Lung (tissue), 12 donors: ENCODE data around the gene CX3CL1. TPM values are rescaled to one million over a fixed set of nuclear protein-coding genes. Genes with fewer than 3 reads are reported as not detected.

Source experiments
- ATAC-seq: fragments of 200-7000 bp; cut with Tn5 transposase; one replicate; pipeline ENCODE4 v1.9.1; 2020; ENCODE audit warnings: moderate number of reproducible peaks; ENCODE audit not compliant: insufficient read depth, low FRiP score
- DNase-seq, 3 donors: peaks; one replicate each; pipeline ENCODE4 v3.0.0-alpha.2; 2013 to 2017
- H3K27ac ChIP-seq, 2 donors: one replicate each; pipeline ENCODE4 v1.5.1; 2013; ENCODE audit warnings: mild to moderate bottlenecking in 2 of 2, moderate library complexity in 2 of 2, control low read depth in 1 of 2, inconsistent platforms in 1 of 2, low read depth in 1 of 2, low read length in 1 of 2
- H3K27me3 ChIP-seq, 3 donors: one replicate each; pipeline ENCODE4 v1.5.1; 2013; ENCODE audit warnings: low read length in 2 of 3; ENCODE audit not compliant: control insufficient read depth in 3 of 3, insufficient read depth in 3 of 3
- H3K36me3 ChIP-seq, 4 donors: one replicate each; pipeline ENCODE4 v1.5.1; 2013; ENCODE audit warnings: low read length in 4 of 4, mild to moderate bottlenecking in 1 of 4, moderate library complexity in 1 of 4; ENCODE audit not compliant: control insufficient read depth in 4 of 4, insufficient read depth in 4 of 4
- H3K4me1 ChIP-seq, 5 donors: one replicate each; pipeline ENCODE4 v1.5.1; 2013; ENCODE audit warnings: low read length in 5 of 5, mild to moderate bottlenecking in 2 of 5, moderate library complexity in 1 of 5; ENCODE audit not compliant: control insufficient read depth in 5 of 5, insufficient read depth in 5 of 5
- H3K4me3 ChIP-seq: one replicate; pipeline ENCODE4 v1.5.1; 2013; ENCODE audit warnings: mild to moderate bottlenecking, control low read depth, moderate library complexity
- H3K9ac ChIP-seq, 2 donors: one replicate each; pipeline ENCODE4 v1.5.1; 2013; ENCODE audit warnings: low read length in 2 of 2, control low read depth in 1 of 2; ENCODE audit not compliant: insufficient read depth in 1 of 2
- H3K9me3 ChIP-seq, 4 donors: one replicate each; pipeline ENCODE4 v1.5.1; 2013; ENCODE audit warnings: low read length in 3 of 4, mild to moderate bottlenecking in 1 of 4, moderate library complexity in 1 of 4; ENCODE audit not compliant: control insufficient read depth in 4 of 4, insufficient read depth in 3 of 4
- WGBS, 2 donors: extraction: QIAGEN DNeasy Blood & Tissue Kit; methylation state at CpG; one replicate each; pipeline ENCODE4 v1.1.7; 2013; 5-methylcytosine and 5-hydroxymethylcytosine counted together
- polyA plus RNA-seq, 2 donors: library from polyadenylated mRNA; stranded (reverse); fragments of 200-250 nt; gene quantifications; one replicate each; pipeline ENCODE4 v1.2.1, GENCODE V29; 2013
- total RNA-seq, 2 donors: library from RNA; depleted of rRNA in 1 of 2; stranded (reverse); fragments of >200 nt in 1 of 2; gene quantifications; one replicate each; pipeline ENCODE4 v1.2.1, GENCODE V29; 2014 to 2021
- TF ChIP-seq, protein P1 (sequence below): IDR thresholded peaks from 2 replicates; pipeline ENCODE4 v1.5.1; 2012; ENCODE audit warnings: mild to moderate bottlenecking; ENCODE audit errors: control extremely low read depth, extremely low read depth
- donor health status: control.
- donor health status: control.
- donor health status: Bipolar disorder and iron deficiency.
- donor health status: healthy.
- donor health status: DM: yes; HTN: yes; CAD: no.

Gene CX3CL1
- total and polyA plus RNA-seq, 4 donors, result 22.8 to 58.6 (median 31.7) TPM

GRCh38 chr16:57383276-57384247, 11.3 kb downstream of the CX3CL1 start:
- no peak for DNase-seq
- ATAC-seq, result no peak
- no peaks in the 10 kb centered on the region for H3K27me3 ChIP-seq
- no peak overlapping the region for H3K27ac ChIP-seq
- H3K9me3 ChIP-seq, result no peaks in the 10 kb centered on the region
- no peak overlapping the region for H3K9ac ChIP-seq
- H3K36me3 ChIP-seq, result peaks cover 0 to 8% (median 0%) of the 10 kb centered on the region in 4 donors
- 78 to 89% methylated on average over 8 of the region's 8 CpGs for WGBS, 2 donors
- TF ChIP-seq, protein P1, sequence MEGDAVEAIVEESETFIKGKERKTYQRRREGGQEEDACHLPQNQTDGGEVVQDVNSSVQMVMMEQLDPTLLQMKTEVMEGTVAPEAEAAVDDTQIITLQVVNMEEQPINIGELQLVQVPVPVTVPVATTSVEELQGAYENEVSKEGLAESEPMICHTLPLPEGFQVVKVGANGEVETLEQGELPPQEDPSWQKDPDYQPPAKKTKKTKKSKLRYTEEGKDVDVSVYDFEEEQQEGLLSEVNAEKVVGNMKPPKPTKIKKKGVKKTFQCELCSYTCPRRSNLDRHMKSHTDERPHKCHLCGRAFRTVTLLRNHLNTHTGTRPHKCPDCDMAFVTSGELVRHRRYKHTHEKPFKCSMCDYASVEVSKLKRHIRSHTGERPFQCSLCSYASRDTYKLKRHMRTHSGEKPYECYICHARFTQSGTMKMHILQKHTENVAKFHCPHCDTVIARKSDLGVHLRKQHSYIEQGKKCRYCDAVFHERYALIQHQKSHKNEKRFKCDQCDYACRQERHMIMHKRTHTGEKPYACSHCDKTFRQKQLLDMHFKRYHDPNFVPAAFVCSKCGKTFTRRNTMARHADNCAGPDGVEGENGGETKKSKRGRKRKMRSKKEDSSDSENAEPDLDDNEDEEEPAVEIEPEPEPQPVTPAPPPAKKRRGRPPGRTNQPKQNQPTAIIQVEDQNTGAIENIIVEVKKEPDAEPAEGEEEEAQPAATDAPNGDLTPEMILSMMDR, result no peak
- H3K4me3 ChIP-seq, result no peak overlapping the region
- H3K4me1 ChIP-seq, result peaks cover 2 to 11% (median 6%) of the 10 kb centered on the region in 5 donors

DNA sequence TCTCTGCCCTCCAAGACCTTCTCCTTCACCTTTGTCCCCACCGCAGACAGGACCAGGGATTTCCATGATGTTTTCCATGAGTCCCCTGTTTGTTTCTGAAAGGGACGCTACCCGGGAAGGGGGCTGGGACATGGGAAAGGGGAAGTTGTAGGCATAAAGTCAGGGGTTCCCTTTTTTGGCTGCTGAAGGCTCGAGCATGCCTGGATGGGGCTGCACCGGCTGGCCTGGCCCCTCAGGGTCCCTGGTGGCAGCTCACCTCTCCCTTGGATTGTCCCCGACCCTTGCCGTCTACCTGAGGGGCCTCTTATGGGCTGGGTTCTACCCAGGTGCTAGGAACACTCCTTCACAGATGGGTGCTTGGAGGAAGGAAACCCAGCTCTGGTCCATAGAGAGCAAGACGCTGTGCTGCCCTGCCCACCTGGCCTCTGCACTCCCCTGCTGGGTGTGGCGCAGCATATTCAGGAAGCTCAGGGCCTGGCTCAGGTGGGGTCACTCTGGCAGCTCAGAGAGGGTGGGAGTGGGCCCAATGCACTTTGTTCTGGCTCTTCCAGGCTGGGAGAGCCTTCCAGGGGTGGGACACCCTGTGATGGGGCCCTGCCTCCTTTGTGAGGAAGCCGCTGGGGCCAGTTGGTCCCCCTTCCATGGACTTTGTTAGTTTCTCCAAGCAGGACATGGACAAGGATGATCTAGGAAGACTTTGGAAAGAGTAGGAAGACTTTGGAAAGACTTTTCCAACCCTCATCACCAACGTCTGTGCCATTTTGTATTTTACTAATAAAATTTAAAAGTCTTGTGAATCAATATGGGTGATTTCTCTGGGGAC, 12.2 kb downstream of the CX3CL1 start:
- no peak for DNase-seq
- H3K9me3 ChIP-seq, result no peaks in the 10 kb centered on the region
- WGBS, 2 donors, result 39 to 61% methylated on average over 11 of the region's 11 CpGs
- H3K9ac ChIP-seq, result no peak overlapping the region
- H3K27me3 ChIP-seq, result no peaks in the 10 kb centered on the region
- no peak overlapping the region for H3K27ac ChIP-seq
- peaks cover 0 to 8% (median 0%) of the 10 kb centered on the region in 4 donors for H3K36me3 ChIP-seq
- peaks cover 2 to 13% (median 6%) of the 10 kb centered on the region in 5 donors for H3K4me1 ChIP-seq
- ATAC-seq, result no peak
- H3K4me3 ChIP-seq, result no peak overlapping the region
- TF ChIP-seq, protein P1, result no peak

DNA sequence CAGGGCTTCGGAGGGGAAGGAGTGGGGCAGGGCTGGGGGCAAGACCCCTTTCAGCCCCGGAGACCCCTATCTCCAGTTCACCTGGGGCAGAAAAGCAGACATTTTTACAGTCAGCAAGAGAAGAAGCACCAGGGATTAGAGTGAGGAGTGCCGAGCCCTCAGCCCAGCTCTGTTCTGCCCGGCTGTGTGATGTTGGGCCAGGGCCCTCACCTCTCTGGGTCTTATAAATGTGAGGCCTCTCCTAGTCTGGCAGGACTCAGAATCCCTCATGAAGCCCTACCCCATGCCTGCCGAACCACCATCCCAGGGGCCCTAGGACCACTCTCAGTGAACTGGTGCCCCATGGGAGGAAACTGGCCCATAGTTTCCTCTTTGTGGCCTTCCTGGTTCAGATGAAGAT, 12.8 kb downstream of the CX3CL1 start:
- 84 to 96% methylated on average over 5 of the region's 5 CpGs for WGBS, 2 donors
- Histone ChIP-seq H3K36me3 (peaks cover 0 to 8% (median 0%) of the 10 kb centered on the region in 4 donors), H3K9ac (no peak overlapping the region), H3K27ac (no peak overlapping the region), H3K4me1 (peaks cover 0 to 13% (median 6%) of the 10 kb centered on the region in 5 donors), H3K9me3 (no peaks in the 10 kb centered on the region), H3K4me3 (no peak overlapping the region), H3K27me3 (no peaks in the 10 kb centered on the region)
- ATAC-seq, result no peak
- DNase-seq, result no peak
- TF ChIP-seq, protein P1, result no peak
